Upper lobe of left lung (tissue), 6 donors: ENCODE data around the gene SLC23A2. TPM values are rescaled to one million over a fixed set of nuclear protein-coding genes. Genes with fewer than 3 reads are reported as not detected.

Experiments
- ATAC-seq, 2 donors: fragments of 200-7000 bp; cut with Tn5 transposase; one replicate each; pipeline ENCODE4 v1.9.1; 2022; ENCODE audit warnings: mild to moderate bottlenecking in 2 of 2, moderate library complexity in 2 of 2; ENCODE audit not compliant: low FRiP score in 2 of 2
- DNase-seq, 2 donors: peaks; one replicate each; pipeline ENCODE4 v3.0.0-alpha.2; 2019 to 2020
- H3K27ac ChIP-seq, 4 donors: fragments of 200-600 bp; sonication (generic); one replicate each; pipeline ENCODE4 v1.5.1; 2016 to 2019
- H3K27me3 ChIP-seq, 4 donors: fragments of 200-600 bp; sonication (generic); one replicate each; pipeline ENCODE4 v1.5.1; 2017 to 2019
- H3K36me3 ChIP-seq, 4 donors: fragments of 200-600 bp; sonication (generic); one replicate each; pipeline ENCODE4 v1.5.1; 2016 to 2019
- H3K4me1 ChIP-seq, 4 donors: fragments of 200-600 bp; sonication (generic); one replicate each; pipeline ENCODE4 v1.5.1; 2018 to 2019
- H3K4me3 ChIP-seq, 4 donors: fragments of 200-600 bp; sonication (generic); one replicate each; pipeline ENCODE4 v1.5.1; 2017 to 2019; ENCODE audit warnings: mild to moderate bottlenecking in 2 of 4, moderate library complexity in 1 of 4
- H3K9me3 ChIP-seq, 4 donors: fragments of 200-600 bp; sonication (generic); one replicate each; pipeline ENCODE4 v1.5.1; 2018 to 2019
- EP300 ChIP-seq, 4 donors: sonication (generic); formaldehyde crosslinking; IDR thresholded peaks; one replicate each; pipeline ENCODE4 v1.5.1; 2017; ENCODE audit warnings: antibody characterized with exemption in 4 of 4, control low read depth in 2 of 4
- POLR2A ChIP-seq, 4 donors: fragments of 450-650 bp; IDR thresholded peaks; one replicate each; pipeline ENCODE4 v1.5.1; 2016 to 2017; ENCODE audit warnings: antibody characterized with exemption in 4 of 4, mild to moderate bottlenecking in 2 of 4
- POLR2AphosphoS5 ChIP-seq, 2 donors: sonication (generic); formaldehyde crosslinking; IDR thresholded peaks; one replicate each; pipeline ENCODE4 v1.5.1; 2017; ENCODE audit warnings: antibody characterized with exemption in 2 of 2
- WGBS, 2 donors: methylation state at CpG; one replicate each; pipeline ENCODE4 v1.1.5; 2017 to 2018; 5-methylcytosine and 5-hydroxymethylcytosine counted together
- total RNA-seq, 6 donors: library from RNA; depleted of rRNA in 4 of 6; stranded (reverse); fragments of >200 nt in 4 of 6; gene quantifications; one replicate each; pipeline versions ENCODE4 v1.1.0 to v1.2.1, GENCODE V29; 2016 to 2021
- TF ChIP-seq, protein P1 (sequence below), 6 experiments: fragments of 450-650 bp in 4 of 6; fragments of 200-600 bp in 2 of 6; sonication (generic) in 2 of 6; IDR thresholded peaks; one replicate each; pipeline ENCODE4 v1.5.1; 2016 to 2019; ENCODE audit warnings: antibody characterized with exemption in 6 of 6
- donor health status: DM: no; HTN: no; CAD: no; lungs with moderate emphysema.
- donor health status: DM: no; HTN: yes; CAD: no; lungs with severe emphysema.

Gene SLC23A2
- total RNA-seq, 6 donors from 2014 or later = 13.1 to 26.2 (median 19.2) TPM

DNA sequence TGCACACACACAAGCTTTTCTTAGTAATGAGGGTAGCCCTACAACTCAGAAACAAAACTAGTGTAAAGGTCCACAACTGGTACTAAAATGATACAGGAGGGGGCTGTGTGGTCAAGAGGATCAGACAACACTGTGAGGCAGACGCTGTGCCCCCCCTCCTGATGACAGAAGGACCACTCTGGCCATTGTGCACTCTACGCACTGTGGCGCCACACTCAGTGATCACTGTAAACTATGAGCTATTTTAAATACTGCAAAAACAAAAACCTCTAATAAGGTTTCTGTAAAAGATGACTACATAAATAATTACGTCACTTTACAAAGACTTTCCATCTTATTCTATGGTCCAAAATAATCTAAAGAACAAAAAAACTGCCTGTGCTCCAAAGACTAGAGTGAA lies 96.1 kb downstream of the SLC23A2 start:
- peaks cover 0 to 19% (median 0%) of the 10 kb centered on the region in 4 donors for H3K36me3 ChIP-seq
- ATAC-seq (no peak), DNase-seq (peak in 1 of 2 donors; percentile 4)
- H3K4me1 ChIP-seq = peaks cover 0 to 10% (median 0%) of the 10 kb centered on the region in 4 donors
- WGBS, 2 donors = 88 to 93% methylated on average over 4 of the region's 4 CpGs
- no peaks in the 10 kb centered on the region for H3K27me3 ChIP-seq
- no peak overlapping the region for H3K4me3 ChIP-seq
- no peaks in the 10 kb centered on the region for H3K9me3 ChIP-seq
- H3K27ac ChIP-seq = no peak overlapping the region
- TF ChIP-seq, protein P1, sequence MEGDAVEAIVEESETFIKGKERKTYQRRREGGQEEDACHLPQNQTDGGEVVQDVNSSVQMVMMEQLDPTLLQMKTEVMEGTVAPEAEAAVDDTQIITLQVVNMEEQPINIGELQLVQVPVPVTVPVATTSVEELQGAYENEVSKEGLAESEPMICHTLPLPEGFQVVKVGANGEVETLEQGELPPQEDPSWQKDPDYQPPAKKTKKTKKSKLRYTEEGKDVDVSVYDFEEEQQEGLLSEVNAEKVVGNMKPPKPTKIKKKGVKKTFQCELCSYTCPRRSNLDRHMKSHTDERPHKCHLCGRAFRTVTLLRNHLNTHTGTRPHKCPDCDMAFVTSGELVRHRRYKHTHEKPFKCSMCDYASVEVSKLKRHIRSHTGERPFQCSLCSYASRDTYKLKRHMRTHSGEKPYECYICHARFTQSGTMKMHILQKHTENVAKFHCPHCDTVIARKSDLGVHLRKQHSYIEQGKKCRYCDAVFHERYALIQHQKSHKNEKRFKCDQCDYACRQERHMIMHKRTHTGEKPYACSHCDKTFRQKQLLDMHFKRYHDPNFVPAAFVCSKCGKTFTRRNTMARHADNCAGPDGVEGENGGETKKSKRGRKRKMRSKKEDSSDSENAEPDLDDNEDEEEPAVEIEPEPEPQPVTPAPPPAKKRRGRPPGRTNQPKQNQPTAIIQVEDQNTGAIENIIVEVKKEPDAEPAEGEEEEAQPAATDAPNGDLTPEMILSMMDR (IDR thresholded peaks at IDR 0.05) = no peak
- TF ChIP-seq POLR2AphosphoS5 (IDR thresholded peaks at IDR 0.05) (no peak), EP300 (IDR thresholded peaks at IDR 0.05) (no peak), POLR2A (IDR thresholded peaks at IDR 0.05) (no peak)

- Histone ChIP-seq H3K27ac (no peak overlapping the region), H3K4me3 (no peak overlapping the region), H3K9me3 (no peaks in the 10 kb centered on the region), H3K36me3 (peaks cover 0 to 19% (median 1%) of the 10 kb centered on the region in 4 donors), H3K4me1 (peaks cover 0 to 10% (median 0%) of the 10 kb centered on the region in 4 donors), H3K27me3 (no peaks in the 10 kb centered on the region)
- ATAC-seq (no peak), DNase-seq (no peak)
- 93 to 96% methylated on average over 3 to 4 of the region's 4 CpGs for WGBS, 2 donors
- TF ChIP-seq EP300 (IDR thresholded peaks at IDR 0.05) (no peak), POLR2A (IDR thresholded peaks at IDR 0.05) (no peak), POLR2AphosphoS5 (IDR thresholded peaks at IDR 0.05) (no peak)
- TF ChIP-seq, protein P1 (IDR thresholded peaks at IDR 0.05) = no peak
Measured at GRCh38 chr20:4904127-4904860, 97.0 kb downstream of the SLC23A2 start.

DNA sequence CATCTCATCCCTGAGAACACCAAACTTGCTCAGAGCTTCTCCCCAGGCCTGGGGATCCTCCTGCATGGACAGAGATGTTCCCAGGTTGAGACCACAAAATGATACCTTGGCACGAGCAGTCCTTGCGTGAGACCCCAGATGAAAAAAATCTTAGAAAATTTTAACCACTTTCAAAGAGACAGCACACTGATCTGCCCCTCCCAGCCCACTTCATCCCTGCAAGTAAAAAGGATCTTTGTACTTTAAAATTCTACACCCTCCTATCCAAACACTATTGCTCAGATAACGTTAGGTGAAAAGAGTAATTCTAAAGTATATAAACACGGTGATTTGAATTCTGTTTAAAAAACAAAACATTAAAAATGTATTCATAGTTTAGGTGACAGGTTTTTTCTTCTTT lies 98.5 kb downstream of the SLC23A2 start:
- peaks cover 0 to 23% (median 5%) of the 10 kb centered on the region in 4 donors for H3K36me3 ChIP-seq
- H3K4me1 ChIP-seq = peaks cover 7 to 25% (median 9%) of the 10 kb centered on the region in 4 donors
- DNase-seq (no peak), ATAC-seq (no peak)
- H3K27ac ChIP-seq = no peak overlapping the region
- TF ChIP-seq EP300 (IDR thresholded peaks at IDR 0.05) (no peak), POLR2AphosphoS5 (IDR thresholded peaks at IDR 0.05) (no peak), POLR2A (IDR thresholded peaks at IDR 0.05) (no peak)
- TF ChIP-seq, protein P1 (IDR thresholded peaks at IDR 0.05) = no peak
- 93 to 94% methylated on average over 4 of the region's 4 CpGs for whole genome bisulfite sequencing, 2 donors
- no peak overlapping the region for H3K4me3 ChIP-seq
- H3K9me3 ChIP-seq = no peaks in the 10 kb centered on the region
- H3K27me3 ChIP-seq = no peaks in the 10 kb centered on the region

- WGBS, 2 donors = 90 to 91% methylated on average over 13 to 14 of the region's 14 CpGs
- peaks cover 7 to 25% (median 9%) of the 10 kb centered on the region in 4 donors for H3K4me1 ChIP-seq
- ATAC-seq = no peak
- H3K27ac ChIP-seq = no peak overlapping the region
- peaks cover 0 to 23% (median 5%) of the 10 kb centered on the region in 4 donors for H3K36me3 ChIP-seq
- H3K27me3 ChIP-seq = no peaks in the 10 kb centered on the region
- no peaks in the 10 kb centered on the region for H3K9me3 ChIP-seq
- no peak overlapping the region for H3K4me3 ChIP-seq
- no peak for DNase-seq
- no peak for TF ChIP-seq POLR2AphosphoS5 (IDR thresholded peaks at IDR 0.05)
Measured at GRCh38 chr20:4901031-4901818, 100.1 kb downstream of the SLC23A2 start.
